ENCODE measurements around the gene MOV10. TPM values are rescaled to one million over a fixed set of nuclear protein-coding genes. Genes with fewer than 3 reads are reported as not detected.
A peak's percentile ranks its signal among the peaks of the same experiment; 100 is the strongest.

The MOV10 gene
- total and polyA plus RNA-seq, 9 of the 15 experiments (the other 6 are each of a cell fraction or from before 2014, with no cell fraction given), result 16.7 to 105 (median 49.5) TPM

DNA sequence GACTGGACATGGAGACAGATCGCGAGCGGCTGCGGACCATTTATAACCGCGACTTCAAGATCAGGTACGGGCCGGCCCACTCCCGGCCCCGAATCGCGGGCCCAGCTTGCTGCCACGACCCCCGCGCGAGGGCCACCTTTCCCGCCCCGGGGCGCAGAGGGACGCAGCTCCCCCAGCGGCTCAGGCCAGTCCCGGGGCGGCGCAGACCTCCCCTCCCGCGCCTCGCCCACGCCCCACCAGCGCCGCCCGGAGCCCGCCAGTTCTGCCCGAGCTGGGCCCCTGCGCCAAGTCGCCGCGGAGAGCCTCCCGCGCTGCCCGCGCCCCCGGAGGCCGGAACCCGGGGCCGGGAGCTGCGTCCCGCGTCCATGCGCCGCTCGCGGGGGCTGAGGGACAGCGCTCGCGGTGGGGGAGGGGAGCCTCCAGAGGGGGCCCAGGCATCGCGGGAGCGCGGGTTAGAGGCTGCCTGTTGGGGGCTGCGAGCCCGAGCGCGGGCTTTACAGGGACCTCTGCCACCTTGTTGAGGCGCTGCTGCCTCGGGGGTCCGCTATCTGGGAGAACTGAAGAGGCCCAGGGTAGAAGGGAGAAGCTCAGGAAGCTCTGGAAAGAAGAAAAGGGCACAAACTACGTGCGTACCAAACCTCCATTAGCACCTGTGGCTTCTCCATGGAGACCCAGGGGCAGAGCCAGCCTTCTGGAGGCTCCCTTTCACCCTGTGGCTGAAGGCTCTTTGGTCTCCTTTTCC, 698 bp downstream of the MOV10 start (continued):
- TF ChIP-seq, protein P1, sequence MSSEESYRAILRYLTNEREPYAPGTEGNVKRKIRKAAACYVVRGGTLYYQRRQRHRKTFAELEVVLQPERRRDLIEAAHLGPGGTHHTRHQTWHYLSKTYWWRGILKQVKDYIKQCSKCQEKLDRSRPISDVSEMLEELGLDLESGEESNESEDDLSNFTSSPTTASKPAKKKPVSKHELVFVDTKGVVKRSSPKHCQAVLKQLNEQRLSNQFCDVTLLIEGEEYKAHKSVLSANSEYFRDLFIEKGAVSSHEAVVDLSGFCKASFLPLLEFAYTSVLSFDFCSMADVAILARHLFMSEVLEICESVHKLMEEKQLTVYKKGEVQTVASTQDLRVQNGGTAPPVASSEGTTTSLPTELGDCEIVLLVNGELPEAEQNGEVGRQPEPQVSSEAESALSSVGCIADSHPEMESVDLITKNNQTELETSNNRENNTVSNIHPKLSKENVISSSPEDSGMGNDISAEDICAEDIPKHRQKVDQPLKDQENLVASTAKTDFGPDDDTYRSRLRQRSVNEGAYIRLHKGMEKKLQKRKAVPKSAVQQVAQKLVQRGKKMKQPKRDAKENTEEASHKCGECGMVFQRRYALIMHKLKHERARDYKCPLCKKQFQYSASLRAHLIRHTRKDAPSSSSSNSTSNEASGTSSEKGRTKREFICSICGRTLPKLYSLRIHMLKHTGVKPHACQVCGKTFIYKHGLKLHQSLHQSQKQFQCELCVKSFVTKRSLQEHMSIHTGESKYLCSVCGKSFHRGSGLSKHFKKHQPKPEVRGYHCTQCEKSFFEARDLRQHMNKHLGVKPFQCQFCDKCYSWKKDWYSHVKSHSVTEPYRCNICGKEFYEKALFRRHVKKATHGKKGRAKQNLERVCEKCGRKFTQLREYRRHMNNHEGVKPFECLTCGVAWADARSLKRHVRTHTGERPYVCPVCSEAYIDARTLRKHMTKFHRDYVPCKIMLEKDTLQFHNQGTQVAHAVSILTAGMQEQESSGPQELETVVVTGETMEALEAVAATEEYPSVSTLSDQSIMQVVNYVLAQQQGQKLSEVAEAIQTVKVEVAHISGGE (CRISPR knock-in tag; IDR thresholded peaks at IDR 0.05), result 0 out of 6 replicates have a peak, but pooled peaks of 1 of the 3 experiments have one; percentile 6
- TF ChIP-seq ZNF197 (CRISPR knock-in tag; IDR thresholded peaks at IDR 0.05; ENCODE audit: low read depth) (no peak), PREB (CRISPR knock-in tag; IDR thresholded peaks at IDR 0.05) (no peak), TRIM28 (IDR thresholded peaks at IDR 0.05) (no peak), PTTG1 (tag; IDR thresholded peaks at IDR 0.05; ENCODE audit: low read depth) (no peak), COPS2 (conservative IDR thresholded peaks at IDR 0.05) (no peak), BRF1 (IDR thresholded peaks at IDR 0.05; ENCODE audit: borderline replicate concordance, extremely low read depth, insufficient read length) (no peak), ZFP1 (CRISPR knock-in tag; IDR thresholded peaks at IDR 0.05) (no peak), NCOA2 (IDR thresholded peaks at IDR 0.05; ENCODE audit: partially characterized antibody in 2 of 2) (no peak), ZSCAN32 (CRISPR knock-in tag; IDR thresholded peaks at IDR 0.05) (no peak), ATF2 (CRISPR knock-in tag; IDR thresholded peaks at IDR 0.05) (no peak), SMAD1 (IDR thresholded peaks at IDR 0.05; ENCODE audit: low read depth, low read length, partially characterized antibody) (no peak), MIER1 (IDR thresholded peaks at IDR 0.05; ENCODE audit: low read depth) (no peak), ZNF224 (CRISPR knock-in tag; IDR thresholded peaks at IDR 0.05) (no peak), SPI1 (IDR thresholded peaks at IDR 0.05; ENCODE audit: borderline replicate concordance, low read depth, low read length) (no peak), YBX1 (IDR thresholded peaks at IDR 0.05) (no peak), POLR2AphosphoS2 (IDR thresholded peaks at IDR 0.05; ENCODE audit: low read length) (no peak), ZNF23 (CRISPR knock-in tag; IDR thresholded peaks at IDR 0.05) (no peak), TAF7 (tag; IDR thresholded peaks at IDR 0.05) (no peak)
- TF ChIP-seq, protein P2, sequence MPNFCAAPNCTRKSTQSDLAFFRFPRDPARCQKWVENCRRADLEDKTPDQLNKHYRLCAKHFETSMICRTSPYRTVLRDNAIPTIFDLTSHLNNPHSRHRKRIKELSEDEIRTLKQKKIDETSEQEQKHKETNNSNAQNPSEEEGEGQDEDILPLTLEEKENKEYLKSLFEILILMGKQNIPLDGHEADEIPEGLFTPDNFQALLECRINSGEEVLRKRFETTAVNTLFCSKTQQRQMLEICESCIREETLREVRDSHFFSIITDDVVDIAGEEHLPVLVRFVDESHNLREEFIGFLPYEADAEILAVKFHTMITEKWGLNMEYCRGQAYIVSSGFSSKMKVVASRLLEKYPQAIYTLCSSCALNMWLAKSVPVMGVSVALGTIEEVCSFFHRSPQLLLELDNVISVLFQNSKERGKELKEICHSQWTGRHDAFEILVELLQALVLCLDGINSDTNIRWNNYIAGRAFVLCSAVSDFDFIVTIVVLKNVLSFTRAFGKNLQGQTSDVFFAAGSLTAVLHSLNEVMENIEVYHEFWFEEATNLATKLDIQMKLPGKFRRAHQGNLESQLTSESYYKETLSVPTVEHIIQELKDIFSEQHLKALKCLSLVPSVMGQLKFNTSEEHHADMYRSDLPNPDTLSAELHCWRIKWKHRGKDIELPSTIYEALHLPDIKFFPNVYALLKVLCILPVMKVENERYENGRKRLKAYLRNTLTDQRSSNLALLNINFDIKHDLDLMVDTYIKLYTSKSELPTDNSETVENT (CRISPR knock-in tag; IDR thresholded peaks at IDR 0.05), result no peak
